Fibroblast of lung (primary cell): ENCODE data around the gene MYADML2. TPM values are rescaled to one million over a fixed set of nuclear protein-coding genes. Genes with fewer than 3 reads are reported as not detected.
"Not testable (repeated sequence)": the region's sequence is repeated elsewhere in the genome, so short reads cannot be mapped to it uniquely, and the experiment has no call there.

Experiments used
- DNase-seq, 2 donors: peaks; one replicate each; pipeline versions ENCODE4 v3.0.0 to v3.0.0-alpha.2; 2010; ENCODE audit warnings: low read depth in 2 of 2
- H2AFZ ChIP-seq: 2 replicates; pipeline ENCODE4 v1.5.1; 2012; ENCODE audit warnings: low read length, control low read depth, inconsistent platforms
- H3K27ac ChIP-seq: 2 replicates; pipeline ENCODE4 v1.5.1; 2011; ENCODE audit warnings: low read length, control low read depth; ENCODE audit not compliant: insufficient read depth
- H3K27me3 ChIP-seq: 2 replicates; pipeline ENCODE4 v1.5.1; 2011; ENCODE audit warnings: mild to moderate bottlenecking, low read length; ENCODE audit not compliant: control insufficient read depth, insufficient read depth
- H3K36me3 ChIP-seq: 2 replicates; pipeline ENCODE4 v1.5.1; 2011; ENCODE audit warnings: low read length; ENCODE audit not compliant: control insufficient read depth, insufficient read depth
- H3K4me1 ChIP-seq: 2 replicates; pipeline ENCODE4 v1.5.1; 2011; ENCODE audit warnings: low read length; ENCODE audit not compliant: control insufficient read depth, insufficient read depth; ENCODE audit errors: extremely low read depth
- H3K4me2 ChIP-seq: 2 replicates; pipeline ENCODE4 v1.5.1; 2011; ENCODE audit warnings: low read length, control low read depth; ENCODE audit not compliant: insufficient read depth; ENCODE audit errors: extremely low read depth
- H3K4me3 ChIP-seq, 4 experiments: fragments of 200-600 bp in 1 of 4; sonication (generic) in 1 of 4; replicated peaks in 1 of 4; 2 replicates each; pipeline ENCODE4 v1.5.1; 2011 to 2016; ENCODE audit warnings: low read length in 4 of 4, low read depth in 3 of 4, mild to moderate bottlenecking in 3 of 4, control low read depth in 2 of 4, inconsistent platforms in 1 of 4, mixed read lengths in 1 of 4; ENCODE audit not compliant: insufficient read depth in 1 of 4; ENCODE audit errors: control extremely low read depth in 1 of 4
- H3K79me2 ChIP-seq: 2 replicates; pipeline ENCODE4 v1.5.1; 2012; ENCODE audit warnings: mild to moderate bottlenecking, low read length, inconsistent platforms; ENCODE audit not compliant: control insufficient read depth, insufficient read depth
- H3K9ac ChIP-seq: 2 replicates; pipeline ENCODE4 v1.5.1; 2011; ENCODE audit warnings: mild to moderate bottlenecking, low read length, control low read depth; ENCODE audit not compliant: insufficient read depth
- H3K9me3 ChIP-seq: 2 replicates; pipeline ENCODE4 v1.5.1; 2012; ENCODE audit warnings: low read depth, low read length; ENCODE audit not compliant: control insufficient read depth, insufficient read depth
- H4K20me1 ChIP-seq: 2 replicates; pipeline ENCODE4 v1.5.1; 2011; ENCODE audit warnings: low read length; ENCODE audit not compliant: control insufficient read depth, insufficient read depth; ENCODE audit errors: extremely low read depth
- CTCF ChIP-seq, 2 donors: IDR thresholded peaks in 1 of 2; conservative IDR thresholded peaks in 1 of 2; 1 replicate in 1 of 2; 2 replicates in 1 of 2; pipeline ENCODE4 v1.5.1; 2011 to 2012; ENCODE audit warnings: low read length in 2 of 2, control low read depth in 1 of 2, inconsistent platforms in 1 of 2, low read depth in 1 of 2, mild to moderate bottlenecking in 1 of 2
- EZH2 ChIP-seq: IDR thresholded peaks from 2 replicates; pipeline ENCODE4 v1.5.1; 2012; ENCODE audit warnings: low read length, control low read depth, mild to moderate bottlenecking; ENCODE audit errors: missing control alignments
- polyA plus RNA-seq, 2 donors: library from polyadenylated mRNA; depleted of rRNA in 1 of 2; stranded (reverse) in 1 of 2; unstranded in 1 of 2; fragments of >200 nt; gene quantifications; 2 replicates each; pipeline ENCODE4 v1.2.1, GENCODE V29; 2011 to 2012; ENCODE audit warnings: missing spikeins in 1 of 2
- total RNA-seq: library from RNA; depleted of rRNA; stranded (reverse); fragments of >200 nt; gene quantifications from 2 replicates; pipeline ENCODE4 v1.2.1, GENCODE V29; 2014

MYADML2 gene
- total and polyA plus RNA-seq, 2 donors (not counting 1 experiment from before 2014, with no cell fraction given) = not detected

GRCh38 chr17:81921537-81921862, 25.5 kb downstream of the MYADML2 start:
- Histone ChIP-seq H3K79me2 (peaks cover 78% of the 10 kb centered on the region), H3K27me3 (no peaks in the 10 kb centered on the region), H4K20me1 (no peaks in the 10 kb centered on the region), H3K27ac (peak overlapping the region; percentile 23), H3K36me3 (peaks cover 26% of the 10 kb centered on the region), H3K4me1 (peaks cover 36% of the 10 kb centered on the region), H3K4me2 (no peak overlapping the region), H3K9ac (no peak overlapping the region), H3K9me3 (no peaks in the 10 kb centered on the region), H2AFZ (no peak overlapping the region), H3K4me3 (peak overlapping the region in 1 of 4 experiments; percentile 21)
- TF ChIP-seq EZH2 (no peak), CTCF (conservative IDR thresholded peaks at IDR 0.05 in 1 of 2, IDR thresholded peaks at IDR 0.05 in 1 of 2; ENCODE audit: low read depth in 1 of 2, low read length in 2 of 2) (no peak)
- no peak for DNase-seq

GRCh38 chr17:81920612-81921536, 26.2 kb downstream of the MYADML2 start:
- Histone ChIP-seq H3K4me1 (peaks cover 32% of the 10 kb centered on the region), H3K27ac (peak overlapping the region; percentile 23), H3K36me3 (peaks cover 26% of the 10 kb centered on the region), H2AFZ (no peak overlapping the region), H4K20me1 (no peaks in the 10 kb centered on the region), H3K9me3 (no peaks in the 10 kb centered on the region), H3K4me3 (peak overlapping the region in 2 of 4 experiments; percentile 2 to 21), H3K4me2 (peak overlapping the region; percentile 35), H3K79me2 (peaks cover 76% of the 10 kb centered on the region), H3K27me3 (no peaks in the 10 kb centered on the region), H3K9ac (no peak overlapping the region)
- TF ChIP-seq EZH2 = no peak
- TF ChIP-seq CTCF (conservative IDR thresholded peaks at IDR 0.05 in 1 of 2, IDR thresholded peaks at IDR 0.05 in 1 of 2; ENCODE audit: low read depth in 1 of 2, low read length in 2 of 2) = no peak
- DNase-seq = peak in 1 of 2 donors; percentile 22

DNA sequence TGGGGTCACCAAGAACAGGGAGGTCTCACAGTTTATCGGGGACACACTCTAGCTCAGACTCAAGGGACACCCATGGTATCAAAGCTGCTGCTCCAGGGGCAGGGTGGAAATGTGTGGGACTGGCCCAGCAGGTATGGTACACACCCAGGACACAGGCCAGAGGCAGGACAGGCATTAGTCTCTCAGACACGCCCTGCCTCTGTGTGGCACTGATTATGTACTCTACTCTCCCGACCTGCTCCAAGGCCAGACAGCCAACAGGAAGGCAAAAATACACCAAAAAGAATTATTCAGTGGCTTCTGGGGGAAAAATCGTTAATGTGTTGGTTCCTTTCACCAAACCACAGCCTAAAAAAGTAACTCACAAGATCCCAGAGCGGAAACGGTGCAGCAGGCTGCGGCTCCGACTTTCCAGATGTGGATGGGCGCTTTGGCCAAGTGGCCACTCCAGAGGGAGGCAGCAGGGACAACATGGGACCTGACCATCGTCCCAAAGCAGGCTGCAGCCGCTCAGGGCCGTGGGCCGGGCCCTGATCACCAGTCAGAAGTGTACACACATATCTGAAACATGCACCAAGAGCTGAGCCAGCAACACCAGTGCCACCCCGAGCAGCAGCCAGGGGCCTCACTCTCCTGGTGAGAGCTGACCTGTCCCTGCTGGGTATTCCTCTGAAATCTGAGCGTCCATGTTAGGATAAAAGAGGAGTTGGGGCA, 28.0 kb downstream of the MYADML2 start:
- H3K36me3 ChIP-seq = peaks cover 39% of the 10 kb centered on the region
- no peak overlapping the region for H3K9ac ChIP-seq
- DNase-seq = no peak
- H3K4me2 ChIP-seq = no peak overlapping the region
- H3K27ac ChIP-seq = no peak overlapping the region
- H3K79me2 ChIP-seq = peaks cover 65% of the 10 kb centered on the region
- peaks cover 22% of the 10 kb centered on the region for H3K4me1 ChIP-seq
- TF ChIP-seq CTCF (conservative IDR thresholded peaks at IDR 0.05 in 1 of 2, IDR thresholded peaks at IDR 0.05 in 1 of 2; ENCODE audit: low read depth in 1 of 2, low read length in 2 of 2) = no peak
- no peak for TF ChIP-seq EZH2
- H4K20me1 ChIP-seq = no peaks in the 10 kb centered on the region
- no peaks in the 10 kb centered on the region for H3K27me3 ChIP-seq
- no peaks in the 10 kb centered on the region for H3K9me3 ChIP-seq
- H3K4me3 ChIP-seq = no peak overlapping the region
- no peak overlapping the region for H2AFZ ChIP-seq

GRCh38 chr17:81918333-81918669, 28.7 kb downstream of the MYADML2 start:
- H4K20me1 ChIP-seq, H3K9ac ChIP-seq, H3K27ac ChIP-seq, H3K27me3 ChIP-seq, DNase-seq, H3K9me3 ChIP-seq, H2AFZ ChIP-seq, H3K4me2 ChIP-seq: not testable (repeated sequence)
- Histone ChIP-seq H3K79me2 (peaks cover 59% of the 10 kb centered on the region), H3K4me3 (peak overlapping the region in 1 of 4 experiments; percentile 70), H3K36me3 (peaks cover 45% of the 10 kb centered on the region), H3K4me1 (peaks cover 17% of the 10 kb centered on the region)
